Measurements from ENCODE around the gene ZC3H12D.

DNA sequence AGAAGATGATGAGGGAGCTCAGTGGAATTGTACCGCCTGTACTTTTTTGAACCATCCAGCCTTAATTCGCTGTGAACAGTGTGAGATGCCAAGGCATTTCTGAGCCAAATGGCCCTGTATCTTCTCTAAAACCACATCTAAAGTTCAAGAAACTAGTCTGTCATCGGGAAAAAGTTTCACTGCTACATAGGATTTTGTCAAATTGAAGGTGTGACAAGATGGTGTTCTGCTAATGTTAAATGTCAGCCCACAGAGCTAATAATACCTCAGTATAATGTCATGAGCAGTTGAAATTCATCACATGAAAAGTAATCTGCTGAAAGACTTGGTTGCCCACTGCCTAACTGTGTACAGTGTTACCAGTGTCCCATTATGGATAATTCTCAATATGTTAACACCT is 75.2 kb downstream of the ZC3H12D start:
- TF ChIP-seq, protein P1, sequence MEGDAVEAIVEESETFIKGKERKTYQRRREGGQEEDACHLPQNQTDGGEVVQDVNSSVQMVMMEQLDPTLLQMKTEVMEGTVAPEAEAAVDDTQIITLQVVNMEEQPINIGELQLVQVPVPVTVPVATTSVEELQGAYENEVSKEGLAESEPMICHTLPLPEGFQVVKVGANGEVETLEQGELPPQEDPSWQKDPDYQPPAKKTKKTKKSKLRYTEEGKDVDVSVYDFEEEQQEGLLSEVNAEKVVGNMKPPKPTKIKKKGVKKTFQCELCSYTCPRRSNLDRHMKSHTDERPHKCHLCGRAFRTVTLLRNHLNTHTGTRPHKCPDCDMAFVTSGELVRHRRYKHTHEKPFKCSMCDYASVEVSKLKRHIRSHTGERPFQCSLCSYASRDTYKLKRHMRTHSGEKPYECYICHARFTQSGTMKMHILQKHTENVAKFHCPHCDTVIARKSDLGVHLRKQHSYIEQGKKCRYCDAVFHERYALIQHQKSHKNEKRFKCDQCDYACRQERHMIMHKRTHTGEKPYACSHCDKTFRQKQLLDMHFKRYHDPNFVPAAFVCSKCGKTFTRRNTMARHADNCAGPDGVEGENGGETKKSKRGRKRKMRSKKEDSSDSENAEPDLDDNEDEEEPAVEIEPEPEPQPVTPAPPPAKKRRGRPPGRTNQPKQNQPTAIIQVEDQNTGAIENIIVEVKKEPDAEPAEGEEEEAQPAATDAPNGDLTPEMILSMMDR (IDR thresholded peaks at IDR 0.05; ENCODE audit: borderline replicate concordance, extremely low read depth, low read length, poor library complexity, severe bottlenecking), result no peak
- no peak for TF ChIP-seq EZH2 (IDR thresholded peaks at IDR 0.05; ENCODE audit: borderline replicate concordance, low read depth, low read length, severe bottlenecking)
